Neural cell (in vitro differentiated cells): ENCODE measurements around the gene SMAD5. TPM values are rescaled to one million over a fixed set of nuclear protein-coding genes. Genes with fewer than 3 reads are reported as not detected.

Experiments used
- H2AFZ ChIP-seq: fragments of 200-600, 300-800 bp; sonication (generic), shearing (Covaris generic); 2 replicates; pipeline ENCODE4 v1.6.0; 2014; ENCODE audit warnings: low read depth, mild to moderate bottlenecking, antibody characterized with exemption, low read length, moderate library complexity
- H3F3A ChIP-seq: fragments of 200-600 bp; shearing (Covaris generic); 2 replicates; pipeline ENCODE4 v1.6.1; 2016; ENCODE audit warnings: mild to moderate bottlenecking, moderate library complexity, mixed read lengths, antibody characterized with exemption, low read length; ENCODE audit not compliant: insufficient read depth, poor library complexity, severe bottlenecking
- H3K27ac ChIP-seq: fragments of 200-600, 300-800 bp; sonication (generic), shearing (Covaris generic); 2 replicates; pipeline ENCODE4 v1.5.1; 2014; ENCODE audit warnings: mild to moderate bottlenecking, low read length, moderate library complexity
- H3K27me3 ChIP-seq: fragments of 300-800, 200-600 bp; sonication (generic), shearing (Covaris generic); 2 replicates; pipeline ENCODE4 v1.6.0; 2014; ENCODE audit warnings: mild to moderate bottlenecking, low read depth, low read length, moderate library complexity; ENCODE audit not compliant: insufficient read depth
- H3K36me3 ChIP-seq: fragments of 300-800, 200-600 bp; sonication (generic), shearing (Covaris generic); 2 replicates; pipeline ENCODE4 v1.5.1; 2014; ENCODE audit warnings: mild to moderate bottlenecking, antibody characterized with exemption, low read length, moderate library complexity; ENCODE audit not compliant: insufficient read depth
- H3K4me2 ChIP-seq: fragments of 300-800, 200-600 bp; sonication (generic), shearing (Covaris generic); 2 replicates; pipeline ENCODE4 v1.6.0; 2014; ENCODE audit warnings: mild to moderate bottlenecking, low read length
- H3K4me3 ChIP-seq: fragments of 300-800, 200-600 bp; sonication (generic), shearing (Covaris generic); 2 replicates; pipeline ENCODE4 v1.5.1; 2014; ENCODE audit warnings: mild to moderate bottlenecking, low read length, moderate library complexity
- H3K79me2 ChIP-seq: fragments of 200-600 bp; shearing (Covaris generic); replicated peaks from 2 replicates; pipeline ENCODE4 v1.6.0; 2014; ENCODE audit warnings: mild to moderate bottlenecking, low read length, moderate library complexity; ENCODE audit not compliant: insufficient read depth
- H3K9ac ChIP-seq: fragments of 300-800, 200-600 bp; sonication (generic), shearing (Covaris generic); 2 replicates; pipeline ENCODE4 v1.6.1; 2016; ENCODE audit warnings: mild to moderate bottlenecking, low read length, mixed read lengths
- H3K9me2 ChIP-seq: fragments of 200-600 bp; shearing (Covaris generic); 2 replicates; pipeline ENCODE4 v1.6.1; 2016; ENCODE audit warnings: mild to moderate bottlenecking, low read length, mixed read lengths; ENCODE audit not compliant: insufficient read depth
- H3K9me3 ChIP-seq: fragments of 200-600, 300-800 bp; sonication (generic), shearing (Covaris generic); 2 replicates; pipeline ENCODE4 v1.6.1; 2016; ENCODE audit warnings: mild to moderate bottlenecking, mixed run types, low read length, moderate library complexity, mixed read lengths
- H4K20me1 ChIP-seq: fragments of 200-600 bp; shearing (Covaris generic); 2 replicates; pipeline ENCODE4 v1.6.1; 2016; ENCODE audit warnings: mild to moderate bottlenecking, mixed run types; ENCODE audit not compliant: insufficient read depth
- CTCF ChIP-seq: fragments of 450-650 bp; IDR thresholded peaks from 2 replicates; pipeline ENCODE4 v1.5.1; 2014; ENCODE audit warnings: antibody characterized with exemption, mild to moderate bottlenecking, moderate library complexity; ENCODE audit not compliant: poor library complexity, severe bottlenecking
- EP300 ChIP-seq: fragments of 450-650 bp; conservative IDR thresholded peaks from 2 replicates; pipeline ENCODE4 v1.6.1; 2014; ENCODE audit warnings: antibody characterized with exemption, mild to moderate bottlenecking, moderate library complexity; ENCODE audit not compliant: poor library complexity, severe bottlenecking
- EZH2 ChIP-seq: fragments of 200-600, 300-800 bp; shearing (Covaris generic), sonication (generic); IDR thresholded peaks from 2 replicates; pipeline ENCODE4 v1.6.1; 2014; ENCODE audit warnings: antibody characterized with exemption, low read length, borderline replicate concordance, mild to moderate bottlenecking; ENCODE audit not compliant: insufficient read depth, poor library complexity, severe bottlenecking
- MXI1 ChIP-seq: fragments of 450-650 bp; conservative IDR thresholded peaks from 2 replicates; pipeline ENCODE4 v1.6.1; 2014; ENCODE audit warnings: antibody characterized with exemption, mild to moderate bottlenecking; ENCODE audit not compliant: poor library complexity, severe bottlenecking
- POLR2AphosphoS5 ChIP-seq: IDR thresholded peaks from 2 replicates; pipeline ENCODE4 v1.6.1; 2012
- RAD21 ChIP-seq: fragments of 450-650 bp; conservative IDR thresholded peaks from 2 replicates; pipeline ENCODE4 v1.6.1; 2014; ENCODE audit warnings: antibody characterized with exemption, mild to moderate bottlenecking, moderate library complexity
- REST ChIP-seq: IDR thresholded peaks from 2 replicates; pipeline ENCODE4 v1.6.1; 2012; ENCODE audit warnings: borderline replicate concordance
- SMC3 ChIP-seq: fragments of 450-650 bp; conservative IDR thresholded peaks from 2 replicates; pipeline ENCODE4 v1.6.1; 2014; ENCODE audit warnings: antibody characterized with exemption, mild to moderate bottlenecking, moderate library complexity; ENCODE audit not compliant: poor library complexity
- TAF1 ChIP-seq: IDR thresholded peaks from 2 replicates; pipeline ENCODE4 v1.6.1; 2012; ENCODE audit warnings: low read depth
- polyA plus RNA-seq: library from polyadenylated mRNA; depleted of rRNA; stranded (reverse); fragments of >200 nt; gene quantifications from 2 replicates; pipeline ENCODE4 v1.2.3, GENCODE V29; 2014

SMAD5 gene
- polyA plus RNA-seq, 1 donor from 2014 or later: 26.3 TPM

DNA sequence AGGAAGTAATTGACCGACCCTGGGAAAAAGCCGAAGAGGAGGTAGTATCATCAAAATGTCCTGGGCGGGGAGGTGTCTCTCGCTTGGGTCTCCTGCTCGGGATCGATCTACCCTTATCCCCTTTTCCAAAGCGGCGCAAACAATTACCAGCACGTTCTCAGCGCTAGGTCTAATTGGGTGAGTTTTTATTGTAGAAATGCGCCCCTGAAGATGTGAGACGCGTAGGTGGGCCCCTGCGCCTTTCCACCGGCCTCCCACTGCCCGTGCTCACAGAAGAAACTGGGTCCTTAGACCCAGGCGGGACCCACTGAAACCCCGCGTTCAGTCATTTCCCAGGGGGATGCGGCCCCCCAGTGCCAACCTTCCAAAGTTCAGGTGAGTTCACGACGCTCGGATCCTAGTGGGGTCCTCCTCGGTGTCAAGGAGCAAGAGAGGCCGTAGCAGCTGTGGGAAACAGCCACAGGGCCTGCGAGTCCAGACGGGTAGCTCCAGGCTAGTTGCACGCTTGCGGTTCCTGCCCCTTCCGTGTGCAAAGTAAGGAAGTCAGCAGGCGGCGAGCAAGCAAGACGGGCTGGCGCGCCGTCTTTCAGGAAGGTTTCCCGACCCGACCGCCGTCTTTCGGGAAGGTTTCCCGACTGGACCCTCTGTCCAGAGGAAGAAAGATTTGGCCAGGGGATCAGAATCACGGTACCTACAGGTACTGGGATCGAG, 58.8 kb downstream of the SMAD5 start:
- Histone ChIP-seq H3K9me3 (no peaks in the 10 kb centered on the region), H2AFZ (no peak overlapping the region), H3F3A (no peaks in the 10 kb centered on the region), H3K79me2 (no peaks in the 10 kb centered on the region), H3K9me2 (no peaks in the 10 kb centered on the region), H4K20me1 (no peaks in the 10 kb centered on the region), H3K4me3 (peak overlapping the region; percentile 93), H3K36me3 (no peaks in the 10 kb centered on the region), H3K27me3 (peaks cover 47% of the 10 kb centered on the region), H3K27ac (no peak overlapping the region), H3K4me2 (no peak overlapping the region), H3K9ac (peak overlapping the region; percentile 60)
- TF ChIP-seq TAF1 (no peak), POLR2AphosphoS5 (no peak), CTCF (no peak), MXI1 (no peak), EP300 (no peak), REST (no peak), EZH2 (no peak), RAD21 (no peak), SMC3 (no peak)

DNA sequence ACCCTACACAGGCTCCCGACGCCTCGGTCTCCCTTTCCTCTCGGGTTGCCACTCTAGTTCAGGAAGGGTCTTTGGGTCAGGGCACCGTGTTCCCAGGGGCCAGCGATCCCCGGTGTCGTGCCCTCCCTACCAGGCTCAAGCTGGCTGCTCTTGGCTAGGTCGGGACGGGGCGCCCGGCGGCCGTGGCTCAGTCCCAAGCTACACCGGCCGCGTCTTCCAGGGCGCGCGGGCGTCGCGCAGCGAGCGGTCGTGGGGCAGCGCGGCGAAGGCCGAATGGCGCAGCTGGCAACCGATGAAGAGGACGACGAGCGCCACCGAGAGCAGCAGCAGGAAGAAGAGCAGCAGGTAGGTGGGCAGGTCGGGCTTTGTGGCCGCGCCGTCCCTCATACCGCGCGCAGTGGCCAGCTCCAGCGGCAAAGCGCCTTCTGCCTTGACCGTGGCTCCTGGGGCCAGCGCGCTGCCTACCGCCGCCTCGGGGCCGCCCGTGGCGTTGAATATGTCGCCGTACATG, 59.4 kb downstream of the SMAD5 start:
- H3K9ac ChIP-seq: peak overlapping the region; percentile 60
- TF ChIP-seq SMC3 (peak; percentile 13), POLR2AphosphoS5 (no peak)
- H3K79me2 ChIP-seq: no peaks in the 10 kb centered on the region
- H4K20me1 ChIP-seq: no peaks in the 10 kb centered on the region
- H3F3A ChIP-seq: no peaks in the 10 kb centered on the region
- H3K9me2 ChIP-seq: no peaks in the 10 kb centered on the region
- H3K27ac ChIP-seq: no peak overlapping the region
- peaks cover 47% of the 10 kb centered on the region for H3K27me3 ChIP-seq
- H3K4me2 ChIP-seq: no peak overlapping the region
- no peaks in the 10 kb centered on the region for H3K9me3 ChIP-seq
- H2AFZ ChIP-seq: no peak overlapping the region
- H3K4me3 ChIP-seq: peak overlapping the region; percentile 93
- H3K36me3 ChIP-seq: no peaks in the 10 kb centered on the region
